ENCODE data around the gene ZNF528.

The ZNF528 gene

DNA sequence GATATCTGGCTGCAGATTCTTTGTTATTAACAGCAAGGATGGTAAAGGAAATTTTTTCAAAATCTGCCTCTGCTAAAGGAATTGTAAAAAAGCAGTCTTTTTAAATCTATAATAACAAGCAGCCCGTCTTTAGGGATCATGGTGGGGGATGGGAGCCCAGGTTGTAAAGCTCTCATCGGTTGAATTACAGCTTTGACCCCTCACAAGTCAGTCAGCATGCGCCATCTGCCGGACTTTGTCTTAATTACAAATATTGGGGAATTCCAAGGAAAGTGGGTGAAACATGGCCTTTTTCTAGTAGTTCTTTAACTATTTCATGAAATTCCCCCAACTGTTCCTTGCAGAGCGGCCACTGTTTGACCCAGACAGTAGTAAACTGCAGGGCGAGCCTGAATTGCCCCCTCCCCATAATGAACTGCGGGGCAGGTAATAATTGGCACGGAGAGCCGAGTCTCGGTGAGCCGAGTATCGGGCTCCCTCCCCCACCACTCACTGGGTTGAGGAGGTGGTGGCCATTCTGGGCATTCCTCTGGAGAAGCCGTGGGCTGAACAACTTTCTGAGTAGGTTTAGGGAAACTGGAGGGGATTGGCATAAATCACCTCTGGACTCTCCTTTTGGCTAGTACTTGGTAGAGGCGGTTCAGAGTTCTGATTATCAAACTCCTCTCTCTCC is 67.3 kb downstream of the ZNF528 start:
- Histone ChIP-seq H3K27ac (replicated peaks) (no peak overlapping the region), H3K27me3 (ENCODE audit: insufficient read depth, poor library complexity, severe bottlenecking) (no peaks in the 10 kb centered on the region), H3K4me3 (replicated peaks; ENCODE audit: insufficient read depth, low read length) (no peak overlapping the region)
- TF ChIP-seq REST (IDR thresholded peaks at IDR 0.05; ENCODE audit: insufficient replicate concordance, low read depth) (no peak), POLR2AphosphoS5 (IDR thresholded peaks at IDR 0.05; ENCODE audit: low read depth) (no peak), GABPA (IDR thresholded peaks at IDR 0.05; ENCODE audit: low read depth) (no peak), SPI1 (IDR thresholded peaks at IDR 0.05; ENCODE audit: borderline replicate concordance, low read depth) (no peak)
- TF ChIP-seq, protein P1, sequence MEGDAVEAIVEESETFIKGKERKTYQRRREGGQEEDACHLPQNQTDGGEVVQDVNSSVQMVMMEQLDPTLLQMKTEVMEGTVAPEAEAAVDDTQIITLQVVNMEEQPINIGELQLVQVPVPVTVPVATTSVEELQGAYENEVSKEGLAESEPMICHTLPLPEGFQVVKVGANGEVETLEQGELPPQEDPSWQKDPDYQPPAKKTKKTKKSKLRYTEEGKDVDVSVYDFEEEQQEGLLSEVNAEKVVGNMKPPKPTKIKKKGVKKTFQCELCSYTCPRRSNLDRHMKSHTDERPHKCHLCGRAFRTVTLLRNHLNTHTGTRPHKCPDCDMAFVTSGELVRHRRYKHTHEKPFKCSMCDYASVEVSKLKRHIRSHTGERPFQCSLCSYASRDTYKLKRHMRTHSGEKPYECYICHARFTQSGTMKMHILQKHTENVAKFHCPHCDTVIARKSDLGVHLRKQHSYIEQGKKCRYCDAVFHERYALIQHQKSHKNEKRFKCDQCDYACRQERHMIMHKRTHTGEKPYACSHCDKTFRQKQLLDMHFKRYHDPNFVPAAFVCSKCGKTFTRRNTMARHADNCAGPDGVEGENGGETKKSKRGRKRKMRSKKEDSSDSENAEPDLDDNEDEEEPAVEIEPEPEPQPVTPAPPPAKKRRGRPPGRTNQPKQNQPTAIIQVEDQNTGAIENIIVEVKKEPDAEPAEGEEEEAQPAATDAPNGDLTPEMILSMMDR (IDR thresholded peaks at IDR 0.05; ENCODE audit: insufficient read depth, low read length), result no peak
- no peak for DNase-seq (ENCODE audit: low read depth in 1 of 2, low spot score in 1 of 2)

Measured in HL-60 (cell line).